ENCODE measurements around the gene OR8B8. TPM values are rescaled to one million over a fixed set of nuclear protein-coding genes. Genes with fewer than 3 reads are reported as not detected.

Gene OR8B8
- total and polyA plus RNA-seq, 2 of the 4 experiments (the other 2 are of a cell fraction), result not detected

DNA sequence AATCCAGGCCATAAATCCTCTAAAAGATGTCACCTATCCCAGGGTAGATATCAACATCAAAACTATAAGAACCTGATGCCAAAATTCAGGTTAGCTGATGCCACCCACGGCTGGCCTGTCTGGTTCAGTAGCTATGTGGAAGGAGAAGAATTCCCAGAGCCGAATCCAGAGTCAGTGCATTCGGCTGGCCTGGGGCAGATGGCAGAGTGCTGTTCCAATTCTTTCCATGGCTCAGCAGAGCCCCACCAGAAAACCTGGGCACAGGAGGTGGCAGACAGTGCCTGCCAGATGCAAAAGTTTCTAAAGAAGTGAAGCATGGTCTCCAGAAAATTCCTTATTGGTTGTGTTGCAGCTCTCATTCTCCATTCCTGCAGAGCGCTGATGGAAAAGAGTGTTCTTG is 19.9 kb upstream of the OR8B8 start:
- H4K5ac ChIP-seq (ENCODE audit: low read depth, low read length), result no peak overlapping the region
- H3K4me3 ChIP-seq (ENCODE audit: insufficient read depth, low read depth, low read length), result no peak overlapping the region
- no peaks in the 10 kb centered on the region for H3K9me1 ChIP-seq (ENCODE audit: insufficient read depth, low read length)
- no peaks in the 10 kb centered on the region for H3K9me3 ChIP-seq (ENCODE audit: control insufficient read depth, insufficient read depth, low read length)
- H3K56ac ChIP-seq (ENCODE audit: extremely low read depth, insufficient read depth, low read length), result no peak overlapping the region
- DNase-seq (no peak), ATAC-seq (ENCODE audit: low read depth) (no peak)
- no peak overlapping the region for H2BK15ac ChIP-seq (ENCODE audit: low read depth, low read length)
- dilution Hi-C loops (cut with HindIII; ENCODE audit: low sequenced_read_pairs, unreplicated experiment), result no loop called here
- BruUV-seq (replicated peaks), result no TSS peak
- no peak overlapping the region for H4K8ac ChIP-seq (ENCODE audit: low read depth in 2 of 2, low read length in 2 of 2)
- no peaks in the 10 kb centered on the region for H3K4me1 ChIP-seq (ENCODE audit: control insufficient read depth, insufficient read depth, low read length)
- H4K20me1 ChIP-seq (ENCODE audit: insufficient read depth, low read length), result no peaks in the 10 kb centered on the region
- no peak overlapping the region for H2BK20ac ChIP-seq (ENCODE audit: low read depth, low read length)
- in situ Hi-C loops (cut with MboI; ENCODE audit: low sequenced_read_pairs), result no loop called here
- H2AFZ ChIP-seq (replicated peaks; ENCODE audit: low read length, poor library complexity), result no peak overlapping the region
- ChIA-PET CTCF (no interaction called here), POLR2A (ENCODE audit: unreplicated experiment) (no interaction called here)
- intact Hi-C loops (cut with micrococcal nuclease), result no loop called here
- H2BK5ac ChIP-seq (ENCODE audit: low read depth, low read length, poor library complexity, severe bottlenecking), result no peak overlapping the region
- no peak overlapping the region for H2AK5ac ChIP-seq (ENCODE audit: low read depth, low read length)
- no peak overlapping the region for H3K23ac ChIP-seq (ENCODE audit: low read depth, low read length)
- H2AK9ac ChIP-seq (replicated peaks; ENCODE audit: low read depth, low read length, poor library complexity), result no peak overlapping the region
- no peak overlapping the region for H3K4me2 ChIP-seq (ENCODE audit: low read depth, low read length)
- no peak overlapping the region for H4K91ac ChIP-seq (ENCODE audit: insufficient read depth, low read depth, low read length)
- no peaks in the 10 kb centered on the region for H3K36me3 ChIP-seq (ENCODE audit: control insufficient read depth, insufficient read depth, low read length)
- WGBS, 2 experiments (ENCODE audit: extremely low coverage in 2 of 2, insufficient read length in 1 of 2), result 80% methylated on average over 2 of the region's 4 CpGs; no CpG with 5 or more reads in 1 of the 2 experiments
- H2BK120ac ChIP-seq (ENCODE audit: low read depth, low read length), result no peak overlapping the region
- no peak overlapping the region for H3K9ac ChIP-seq (ENCODE audit: low read depth, low read length)
- no peaks in the 10 kb centered on the region for H3K79me1 ChIP-seq (ENCODE audit: low read depth in 1 of 2, low read length in 2 of 2)
- H3K27ac ChIP-seq (ENCODE audit: insufficient read depth, low read length), result no peak overlapping the region
- H3K18ac ChIP-seq (ENCODE audit: low read depth, low read length), result no peak overlapping the region
- no peak overlapping the region for H3K4ac ChIP-seq (ENCODE audit: low read depth, low read length)
- no peak overlapping the region for H3K14ac ChIP-seq (replicated peaks; ENCODE audit: low read depth, low read length)
- H3K27me3 ChIP-seq (ENCODE audit: control insufficient read depth, insufficient read depth, low read length), result peaks cover 5% of the 10 kb centered on the region; the same call in 1 of the 2 replicates
- TF ChIP-seq BHLHE40 (IDR thresholded peaks at IDR 0.05; ENCODE audit: low read depth, low read length), result no peak
- TF ChIP-seq USF2 (IDR thresholded peaks at IDR 0.05; ENCODE audit: low read depth, low read length), result no peak
- no peak for TF ChIP-seq POLR2A (IDR thresholded peaks at IDR 0.05; ENCODE audit: low read depth, low read length)
- no peak for TF ChIP-seq MAFK (IDR thresholded peaks at IDR 0.05; ENCODE audit: low read depth, low read length)
- no peak for TF ChIP-seq RAD21 (IDR thresholded peaks at IDR 0.05; ENCODE audit: low read length)
- TF ChIP-seq SMC3 (IDR thresholded peaks at IDR 0.05; ENCODE audit: low read depth, low read length), result no peak
- TF ChIP-seq ELK1 (IDR thresholded peaks at IDR 0.05; ENCODE audit: borderline replicate concordance, low read depth, low read length), result no peak
- TF ChIP-seq FOS (IDR thresholded peaks at IDR 0.05; ENCODE audit: low read depth, low read length), result no peak
- no peak for TF ChIP-seq MXI1 (IDR thresholded peaks at IDR 0.05; ENCODE audit: borderline replicate concordance, low read depth, low read length)
- no peak for TF ChIP-seq MAZ (IDR thresholded peaks at IDR 0.05; ENCODE audit: borderline replicate concordance, low read depth, low read length)
- no peak for TF ChIP-seq RFX5 (IDR thresholded peaks at IDR 0.05; ENCODE audit: low read depth, low read length)
- TF ChIP-seq CHD1 (IDR thresholded peaks at IDR 0.05; ENCODE audit: low read depth, low read length), result no peak
- TF ChIP-seq NFE2L2 (IDR thresholded peaks at IDR 0.05; ENCODE audit: low read depth, low read length), result no peak
- TF ChIP-seq, protein P1, sequence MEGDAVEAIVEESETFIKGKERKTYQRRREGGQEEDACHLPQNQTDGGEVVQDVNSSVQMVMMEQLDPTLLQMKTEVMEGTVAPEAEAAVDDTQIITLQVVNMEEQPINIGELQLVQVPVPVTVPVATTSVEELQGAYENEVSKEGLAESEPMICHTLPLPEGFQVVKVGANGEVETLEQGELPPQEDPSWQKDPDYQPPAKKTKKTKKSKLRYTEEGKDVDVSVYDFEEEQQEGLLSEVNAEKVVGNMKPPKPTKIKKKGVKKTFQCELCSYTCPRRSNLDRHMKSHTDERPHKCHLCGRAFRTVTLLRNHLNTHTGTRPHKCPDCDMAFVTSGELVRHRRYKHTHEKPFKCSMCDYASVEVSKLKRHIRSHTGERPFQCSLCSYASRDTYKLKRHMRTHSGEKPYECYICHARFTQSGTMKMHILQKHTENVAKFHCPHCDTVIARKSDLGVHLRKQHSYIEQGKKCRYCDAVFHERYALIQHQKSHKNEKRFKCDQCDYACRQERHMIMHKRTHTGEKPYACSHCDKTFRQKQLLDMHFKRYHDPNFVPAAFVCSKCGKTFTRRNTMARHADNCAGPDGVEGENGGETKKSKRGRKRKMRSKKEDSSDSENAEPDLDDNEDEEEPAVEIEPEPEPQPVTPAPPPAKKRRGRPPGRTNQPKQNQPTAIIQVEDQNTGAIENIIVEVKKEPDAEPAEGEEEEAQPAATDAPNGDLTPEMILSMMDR (conservative IDR thresholded peaks at IDR 0.05; ENCODE audit: low read depth, low read length), result no peak
- TF ChIP-seq RCOR1 (IDR thresholded peaks at IDR 0.05; ENCODE audit: insufficient replicate concordance, low read length), result no peak
- TF ChIP-seq CEBPB (IDR thresholded peaks at IDR 0.05; ENCODE audit: low read depth, low read length), result no peak
